HepG2 (cell line): Measurements from ENCODE around the gene LRSAM1. TPM values are rescaled to one million over a fixed set of nuclear protein-coding genes. Genes with fewer than 3 reads are reported as not detected.

Experiments
- ATAC-seq: fragments of 200-7000 bp; cut with Tn5 transposase; 3 replicates; pipeline ENCODE4 v1.9.1; 2020; ENCODE audit warnings: mild to moderate bottlenecking, moderate library complexity
- BruUV-seq: library from RNA; stranded (reverse); fragments of 400-500 nt; replicated peaks from 2 replicates; lab custom pipeline; 2021; lab: Mats Ljungman, UMichigan
- CTCF ChIA-PET: fragments of 300-600 bp; formaldehyde crosslinking; extraction: SDS; loops from one replicate; lab custom pipeline; 2021; ENCODE audit warnings: low total read pairs, inconsistent platforms, low intra/inter-chr PET ratio; lab: Yijun Ruan, JAX
- POLR2A ChIA-PET: fragments of 350-600 bp; sonication (Branson Sonifier 250); formaldehyde crosslinking; loops from one replicate; lab custom pipeline; 2020; ENCODE audit warnings: antibody characterized with exemption, inconsistent platforms; lab: Yijun Ruan, JAX
- DNase-seq: peaks from one replicate; pipeline ENCODE4 v3.0.0-alpha.2; 2015; ENCODE audit warnings: low spot score
- FAIRE-seq: peaks from 3 replicates; lab custom pipeline; 2011; peaks lifted over from hg19 to GRCh38; lab: Jason Lieb, UNC
- H2AFZ ChIP-seq: one replicate; pipeline ENCODE4 v1.6.1; 2011; ENCODE audit warnings: low read length, inconsistent platforms
- H3K27ac ChIP-seq: fragments of 300-600 bp; 3 replicates; pipeline ENCODE4 v1.8.0; 2011; ENCODE audit warnings: mixed run types, mild to moderate bottlenecking, mixed read lengths, low read length, inconsistent platforms; ENCODE audit not compliant: insufficient read depth; ENCODE audit errors: extremely low read length
- H3K27me3 ChIP-seq, 2 experiments: fragments of 200-600 bp in 1 of 2; 2 replicates in 1 of 2; 3 replicates in 1 of 2; pipeline versions ENCODE4 v1.6.0 to v1.8.0; 2011; ENCODE audit warnings: low read length in 2 of 2, mild to moderate bottlenecking in 2 of 2, moderate library complexity in 2 of 2, inconsistent platforms in 1 of 2; ENCODE audit not compliant: insufficient read depth in 2 of 2, control insufficient read depth in 1 of 2
- H3K36me3 ChIP-seq, 2 experiments: fragments of 200-600 bp in 1 of 2; replicated peaks in 1 of 2; 2 replicates in 1 of 2; 3 replicates in 1 of 2; pipeline versions ENCODE4 v1.5.1 to v1.8.0; 2011; ENCODE audit warnings: low read length in 2 of 2, inconsistent platforms in 1 of 2; ENCODE audit not compliant: insufficient read depth in 2 of 2, control insufficient read depth in 1 of 2
- H3K4me1 ChIP-seq: 2 replicates; pipeline ENCODE4 v1.5.1; 2012; ENCODE audit warnings: low read length, inconsistent platforms; ENCODE audit not compliant: insufficient read depth
- H3K4me2 ChIP-seq: 2 replicates; pipeline ENCODE4 v1.6.0; 2011; ENCODE audit warnings: low read depth, low read length, inconsistent platforms
- H3K4me3 ChIP-seq, 3 experiments: fragments of 200-600 bp in 1 of 3; sonication (generic), shearing (Covaris generic) in 1 of 3; replicated peaks in 1 of 3; 2 replicates each; pipeline ENCODE4 v1.5.1; 2011 to 2016; ENCODE audit warnings: low read length in 3 of 3, inconsistent platforms in 2 of 3, low read depth in 2 of 3, mild to moderate bottlenecking in 2 of 3, control low read depth in 1 of 3, mixed read lengths in 1 of 3; ENCODE audit not compliant: insufficient read depth in 1 of 3
- H3K79me2 ChIP-seq: one replicate; pipeline ENCODE4 v1.6.1; 2011; ENCODE audit warnings: low read length, inconsistent platforms; ENCODE audit not compliant: insufficient read depth
- H3K9ac ChIP-seq: 2 replicates; pipeline ENCODE4 v1.6.0; 2011; ENCODE audit warnings: mild to moderate bottlenecking, low read depth, low read length, inconsistent platforms; ENCODE audit not compliant: insufficient read depth
- H3K9me3 ChIP-seq: 2 replicates; pipeline ENCODE4 v1.5.1; 2012; ENCODE audit warnings: mild to moderate bottlenecking, low read length
- H4K20me1 ChIP-seq: 2 replicates; pipeline ENCODE4 v1.6.0; 2011; ENCODE audit warnings: inconsistent platforms, mild to moderate bottlenecking, low read length, moderate library complexity; ENCODE audit not compliant: insufficient read depth
- CEBPB ChIP-seq: IDR thresholded peaks from 2 replicates; pipeline ENCODE4 v1.6.1; 2011; ENCODE audit warnings: low read depth, low read length, improper control_type of control experiment, borderline replicate concordance
- PAWR ChIP-seq: sonication (generic); formaldehyde crosslinking; IDR thresholded peaks from 2 replicates; pipeline ENCODE4 v1.4.0; 2020; ENCODE audit warnings: missing genetic modification reagents, mild to moderate bottlenecking, borderline replicate concordance
- ZBTB34 ChIP-seq: sonication (generic); formaldehyde crosslinking; IDR thresholded peaks from 2 replicates; pipeline ENCODE4 v1.8.0; 2022; ENCODE audit warnings: mild to moderate bottlenecking, missing genetic modification reagents
- ZFP36 ChIP-seq: fragments of 150-350 bp; IDR thresholded peaks from 2 replicates; pipeline ENCODE4 v1.6.1; 2018; ENCODE audit warnings: borderline replicate concordance, low read length, low read depth; ENCODE audit not compliant: partially characterized antibody
- ZNF883 ChIP-seq: sonication (generic); formaldehyde crosslinking; IDR thresholded peaks from 2 replicates; pipeline ENCODE4 v1.5.1; 2020; ENCODE audit warnings: mild to moderate bottlenecking, missing genetic modification reagents; ENCODE audit errors: not compliant biosample characterization
- WGBS: methylation state at CpG from one replicate; pipeline ENCODE4 v1.1.6; 2017; ENCODE audit warnings: low lambda C conversion rate; 5-methylcytosine and 5-hydroxymethylcytosine counted together
- in situ Hi-C: cut with HindIII; loops from 2 replicates; pipeline ENCODE4 v1.10.0; 2017; ENCODE audit warnings: low pct_unique_long_range_greater_than_20kb; ENCODE audit not compliant: extremely low pct_ligation_motif_present
- intact Hi-C: fragments of 100-400 bp; cut with micrococcal nuclease; formaldehyde crosslinking; loops from one replicate; pipeline ENCODE4 v1.10.0; 2022; ENCODE audit not compliant: unreplicated experiment
- polyA plus RNA-seq, 8 experiments: library from polyadenylated mRNA; depleted of rRNA in 3 of 8; stranded (reverse) in 7 of 8; unstranded in 1 of 8; fragments of >200 nt; fragmentation: Illumina TruSeq in 4 of 8; extraction: Trizol in 4 of 8; gene quantifications; 2 replicates each; pipeline versions ENCODE4 v1.2.1 to v1.2.3, GENCODE V29; 2011 to 2016; ENCODE audit warnings: low read depth in 4 of 8, missing spikeins in 1 of 8, mixed read lengths in 1 of 8; ENCODE audit not compliant: insufficient read depth in 1 of 8
- total RNA-seq, 5 experiments: library from RNA; depleted of rRNA; stranded (reverse); fragments of >200 nt; fragmentation: Illumina TruSeq; extraction: Trizol; gene quantifications; 2 replicates each; pipeline ENCODE4 v1.2.3, GENCODE V29; 2016; ENCODE audit warnings: low read depth in 1 of 5

The LRSAM1 gene
- total and polyA plus RNA-seq, 2 of the 13 experiments (the other 11 are each of a cell fraction or from before 2014, with no cell fraction given): 8.7 to 10.2 TPM

GRCh38 chr9:127482662-127483061 lies 31.4 kb downstream of the LRSAM1 start:
- intact Hi-C loops (no loop called here), in situ Hi-C loops (no loop called here)
- Histone ChIP-seq H2AFZ (no peak overlapping the region), H3K4me3 (no peak overlapping the region), H3K4me2 (no peak overlapping the region), H4K20me1 (0 out of 2 replicates have a peak, but pooled peaks cover 3% of the 10 kb centered on the region), H3K9ac (no peak overlapping the region), H3K4me1 (no peaks in the 10 kb centered on the region), H3K36me3 (peaks cover 14 to 53% of the 10 kb centered on the region in 2 experiments; a peak in 4 of 5 replicates), H3K79me2 (no peaks in the 10 kb centered on the region), H3K27ac (no peak overlapping the region), H3K9me3 (no peaks in the 10 kb centered on the region), H3K27me3 (no peaks in the 10 kb centered on the region)
- no peak for FAIRE-seq
- DNase-seq: no peak
- ATAC-seq: no peak
- ChIA-PET CTCF (no interaction called here), POLR2A (no interaction called here)
- TF ChIP-seq PAWR (CRISPR knock-in tag) (no peak), ZFP36 (peak; percentile 70)
- 97% methylated on average over 9 of the region's 9 CpGs for WGBS
- BruUV-seq: no TSS peak

GRCh38 chr9:127485995-127486394 lies 34.7 kb downstream of the LRSAM1 start:
- Histone ChIP-seq H3K4me2 (no peak overlapping the region), H3K4me1 (no peaks in the 10 kb centered on the region), H3K27ac (no peak overlapping the region), H3K79me2 (no peaks in the 10 kb centered on the region), H3K36me3 (peaks cover 8 to 41% of the 10 kb centered on the region in 2 experiments), H3K4me3 (no peak overlapping the region), H3K27me3 (no peaks in the 10 kb centered on the region), H4K20me1 (no peaks in the 10 kb centered on the region), H3K9ac (no peak overlapping the region), H3K9me3 (no peaks in the 10 kb centered on the region), H2AFZ (no peak overlapping the region)
- intact Hi-C loops: no loop called here
- TF ChIP-seq ZNF883 (no peak), CEBPB (peak; percentile 64), ZBTB34 (no peak)
- ChIA-PET CTCF (no interaction called here), POLR2A (no interaction called here)
- ATAC-seq (no peak), DNase-seq (no peak), FAIRE-seq (no peak)
- in situ Hi-C loops: no loop called here
- BruUV-seq: no TSS peak
- 95% methylated on average over 10 of the region's 11 CpGs for WGBS
